OCI-LY7 (cell line): ENCODE data around the gene MYO9A. TPM values are rescaled to one million over a fixed set of nuclear protein-coding genes. Genes with fewer than 3 reads are reported as not detected.
"Not testable (repeated sequence)": the region's sequence is repeated elsewhere in the genome, so short reads cannot be mapped to it uniquely, and the experiment has no call there.

Source experiments
- BruUV-seq: library from RNA; stranded (reverse); fragments of 400-500 nt; replicated peaks from 2 replicates; lab custom pipeline; 2021; lab: Mats Ljungman, UMichigan
- CTCF ChIA-PET: fragments of 300-600 bp; sonication (Branson Sonifier 250); formaldehyde crosslinking; loops from one replicate; lab custom pipeline; 2022; ENCODE audit warnings: antibody characterized with exemption; ENCODE audit not compliant: unreplicated experiment; lab: Charles Lee
- POLR2A ChIA-PET: fragments of 300-600 bp; sonication (Branson Sonifier 250); formaldehyde crosslinking; loops from one replicate; lab custom pipeline; 2022; ENCODE audit warnings: antibody characterized with exemption; lab: Charles Lee
- DNase-seq: peaks from one replicate; pipeline ENCODE4 v3.0.0-alpha.2; 2015; ENCODE audit warnings: low spot score
- H2AFZ ChIP-seq: fragments of 200-600 bp; sonication (generic), shearing (Covaris generic); 2 replicates; pipeline ENCODE4 v1.6.1; 2014; ENCODE audit warnings: mild to moderate bottlenecking, antibody characterized with exemption, low read length, moderate library complexity
- H3K27ac ChIP-seq: fragments of 200-600 bp; sonication (generic); 2 replicates; pipeline ENCODE4 v1.5.1; 2014; ENCODE audit warnings: mixed run types, low read depth, mild to moderate bottlenecking, moderate library complexity, low read length, inconsistent platforms; ENCODE audit not compliant: poor library complexity, severe bottlenecking
- H3K36me3 ChIP-seq: fragments of 200-600 bp; sonication (generic); 2 replicates; pipeline ENCODE4 v1.6.1; 2014; ENCODE audit warnings: mild to moderate bottlenecking, antibody characterized with exemption, low read length, moderate library complexity, mixed read lengths; ENCODE audit not compliant: insufficient read depth
- H3K4me1 ChIP-seq: fragments of 200-600 bp; sonication (generic); 2 replicates; pipeline ENCODE4 v1.5.1; 2014; ENCODE audit warnings: mild to moderate bottlenecking, low read length; ENCODE audit not compliant: insufficient read depth, poor library complexity, severe bottlenecking
- H3K4me2 ChIP-seq: fragments of 200-600 bp; sonication (generic); 2 replicates; pipeline ENCODE4 v1.6.1; 2014; ENCODE audit warnings: mild to moderate bottlenecking, low read length
- H3K4me3 ChIP-seq: fragments of 200-600 bp; sonication (generic); 2 replicates; pipeline ENCODE4 v1.5.1; 2014; ENCODE audit warnings: mild to moderate bottlenecking, low read depth, low read length; ENCODE audit not compliant: poor library complexity, severe bottlenecking
- H3K79me2 ChIP-seq: fragments of 200-600 bp; sonication (generic); 2 replicates; pipeline ENCODE4 v1.6.1; 2016; ENCODE audit warnings: low read depth, mild to moderate bottlenecking, low read length, moderate library complexity, mixed read lengths; ENCODE audit not compliant: insufficient read depth
- H3K9me2 ChIP-seq: fragments of 200-600 bp; sonication (generic); 2 replicates; pipeline ENCODE4 v1.6.1; 2016; ENCODE audit warnings: mild to moderate bottlenecking, low read length, mixed read lengths; ENCODE audit not compliant: insufficient read depth
- H3K9me3 ChIP-seq: fragments of 200-600 bp; sonication (generic); 2 replicates; pipeline ENCODE4 v1.6.1; 2014; ENCODE audit warnings: mild to moderate bottlenecking, mixed run types, low read length, mixed read lengths
- H4K20me1 ChIP-seq: fragments of 200-600 bp; sonication (generic); 2 replicates; pipeline ENCODE4 v1.6.1; 2014; ENCODE audit warnings: mild to moderate bottlenecking, antibody characterized with exemption, low read length, moderate library complexity, mixed read lengths; ENCODE audit not compliant: insufficient read depth
- EZH2phosphoT487 ChIP-seq: fragments of 200-600 bp; sonication (generic); IDR thresholded peaks from 2 replicates; pipeline ENCODE4 v1.6.1; 2018; ENCODE audit warnings: low read depth, borderline replicate concordance, mild to moderate bottlenecking, mixed run types, antibody characterized with exemption, low read length, moderate library complexity, mixed read lengths
- intact Hi-C: fragments of 100-400 bp; cut with micrococcal nuclease; formaldehyde crosslinking; loops from one replicate; pipeline ENCODE4 v1.10.0; 2022; ENCODE audit not compliant: unreplicated experiment
- total RNA-seq, 2 experiments: library from RNA; depleted of rRNA in 1 of 2; stranded (reverse); fragments of >200 nt in 1 of 2; shearing (Covaris generic) in 1 of 2; gene quantifications; 2 replicates each; pipeline ENCODE4 v1.2.3, GENCODE V29; 2014 to 2022
- TF ChIP-seq, protein P1 (sequence below): fragments of 200-600 bp; sonication (generic); conservative IDR thresholded peaks from 2 replicates; pipeline ENCODE4 v1.5.1; 2014; ENCODE audit warnings: mild to moderate bottlenecking, antibody characterized with exemption, low read length, moderate library complexity, mixed read lengths

Gene MYO9A
- total RNA-seq, 2 experiments from 2014 or later: 26.4 to 125 TPM

DNA sequence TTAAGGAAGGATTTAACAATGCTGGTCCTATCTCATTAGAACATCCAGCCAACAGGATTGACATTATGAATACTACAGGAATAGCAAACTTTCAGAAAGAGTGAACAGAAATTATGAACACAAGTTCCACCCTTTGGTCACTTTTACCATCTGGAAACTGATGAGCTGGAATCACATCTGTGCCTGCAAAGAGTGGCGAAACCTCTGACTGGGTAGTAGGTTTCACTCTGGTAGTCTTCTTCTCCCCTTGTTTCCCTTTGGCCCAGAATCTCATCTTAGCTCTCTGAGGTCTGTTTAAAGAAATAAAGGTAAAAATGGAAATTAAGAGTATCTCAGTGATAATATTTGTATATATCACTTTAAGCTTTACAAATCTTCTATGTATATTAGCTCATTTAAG lies 234.5 kb downstream of the MYO9A start:
- Histone ChIP-seq H3K36me3 (peaks cover 40% of the 10 kb centered on the region; the same call in 1 of the 2 replicates), H3K4me3 (no peak overlapping the region), H3K9me3 (no peaks in the 10 kb centered on the region), H4K20me1 (no peaks in the 10 kb centered on the region), H3K79me2 (no peaks in the 10 kb centered on the region), H3K27ac (no peak overlapping the region), H2AFZ (no peak overlapping the region), H3K4me2 (no peak overlapping the region), H3K4me1 (no peaks in the 10 kb centered on the region), H3K9me2 (no peaks in the 10 kb centered on the region)
- intact Hi-C loops: no loop called here
- DNase-seq: no peak
- ChIA-PET POLR2A (interaction anchor here (0.7 to 1.0 kb wide), 2 partner anchors 15 to 38 kb away, joined by 3 read pairs; no protein-coding TSS in a partner anchor), CTCF (no interaction called here)
- BruUV-seq: no TSS peak
- TF ChIP-seq EZH2phosphoT487: no peak
- TF ChIP-seq, protein P1, sequence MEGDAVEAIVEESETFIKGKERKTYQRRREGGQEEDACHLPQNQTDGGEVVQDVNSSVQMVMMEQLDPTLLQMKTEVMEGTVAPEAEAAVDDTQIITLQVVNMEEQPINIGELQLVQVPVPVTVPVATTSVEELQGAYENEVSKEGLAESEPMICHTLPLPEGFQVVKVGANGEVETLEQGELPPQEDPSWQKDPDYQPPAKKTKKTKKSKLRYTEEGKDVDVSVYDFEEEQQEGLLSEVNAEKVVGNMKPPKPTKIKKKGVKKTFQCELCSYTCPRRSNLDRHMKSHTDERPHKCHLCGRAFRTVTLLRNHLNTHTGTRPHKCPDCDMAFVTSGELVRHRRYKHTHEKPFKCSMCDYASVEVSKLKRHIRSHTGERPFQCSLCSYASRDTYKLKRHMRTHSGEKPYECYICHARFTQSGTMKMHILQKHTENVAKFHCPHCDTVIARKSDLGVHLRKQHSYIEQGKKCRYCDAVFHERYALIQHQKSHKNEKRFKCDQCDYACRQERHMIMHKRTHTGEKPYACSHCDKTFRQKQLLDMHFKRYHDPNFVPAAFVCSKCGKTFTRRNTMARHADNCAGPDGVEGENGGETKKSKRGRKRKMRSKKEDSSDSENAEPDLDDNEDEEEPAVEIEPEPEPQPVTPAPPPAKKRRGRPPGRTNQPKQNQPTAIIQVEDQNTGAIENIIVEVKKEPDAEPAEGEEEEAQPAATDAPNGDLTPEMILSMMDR: no peak

DNA sequence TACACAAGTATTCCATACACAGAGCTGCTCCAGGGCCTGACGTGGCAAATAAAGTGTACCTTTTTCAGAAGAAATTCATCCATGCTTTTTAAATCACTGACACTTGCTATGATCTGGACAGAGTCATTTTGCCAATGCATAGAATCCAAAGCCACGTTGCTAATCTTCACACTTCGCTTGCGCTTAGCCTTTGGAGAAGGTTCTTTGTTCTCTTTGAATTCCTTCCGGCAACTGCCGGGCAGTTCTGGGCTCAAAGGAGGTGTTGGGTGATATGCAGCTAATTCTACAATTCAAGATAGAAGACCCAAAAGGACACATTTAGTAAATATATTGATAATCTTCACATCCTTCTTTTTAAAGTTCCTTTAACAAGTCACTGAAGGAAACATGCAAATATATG lies 237.7 kb downstream of the MYO9A start:
- Histone ChIP-seq H3K79me2 (no peaks in the 10 kb centered on the region), H3K9me2 (no peaks in the 10 kb centered on the region), H4K20me1 (no peaks in the 10 kb centered on the region), H3K9me3 (no peaks in the 10 kb centered on the region), H3K4me3 (no peak overlapping the region), H3K4me1 (no peaks in the 10 kb centered on the region), H3K4me2 (no peak overlapping the region), H2AFZ (no peak overlapping the region), H3K36me3 (peaks cover 50% of the 10 kb centered on the region), H3K27ac (no peak overlapping the region)
- intact Hi-C loops: no loop called here
- TF ChIP-seq, protein P1: no peak
- TF ChIP-seq EZH2phosphoT487: no peak
- no peak for DNase-seq
- POLR2A ChIA-PET: interaction anchor here (1.0 to 1.6 kb wide), 3 partner anchors 9 to 59 kb away, joined by 3 to 5 read pairs (median 5); no protein-coding TSS in a partner anchor
- BruUV-seq: no TSS peak
- CTCF ChIA-PET: no interaction called here

DNA sequence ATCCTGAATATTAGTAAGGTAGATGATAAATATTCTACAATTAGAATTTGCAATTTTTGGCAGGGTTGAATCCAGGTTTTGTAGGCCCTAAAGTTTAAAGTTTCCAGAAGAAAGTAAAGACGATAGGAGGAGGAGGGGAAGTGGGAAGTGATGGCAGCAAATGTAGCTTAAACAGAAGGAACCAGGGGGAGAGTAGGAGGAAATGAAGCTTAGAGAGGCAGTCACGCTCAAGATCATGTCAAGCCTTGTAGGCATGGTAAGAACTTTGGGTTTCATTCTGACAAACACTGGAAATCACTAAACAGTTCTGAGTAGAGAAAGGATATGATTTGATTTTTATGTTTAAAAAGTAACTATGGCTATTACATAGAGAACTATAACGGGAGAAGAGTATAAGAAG lies 243.7 kb downstream of the MYO9A start:
- intact Hi-C loops: no loop called here
- Histone ChIP-seq H3K4me3 (no peak overlapping the region), H3K4me1 (no peaks in the 10 kb centered on the region), H3K9me2 (no peaks in the 10 kb centered on the region), H4K20me1 (no peaks in the 10 kb centered on the region), H3K36me3 (peaks cover 42% of the 10 kb centered on the region), H3K4me2 (no peak overlapping the region), H3K79me2 (no peaks in the 10 kb centered on the region), H3K27ac (no peak overlapping the region), H2AFZ (no peak overlapping the region), H3K9me3 (no peaks in the 10 kb centered on the region)
- TF ChIP-seq EZH2phosphoT487: no peak
- TF ChIP-seq, protein P1: no peak
- no TSS peak for BruUV-seq
- ChIA-PET CTCF (no interaction called here), POLR2A (no interaction called here)
- DNase-seq: no peak

DNA sequence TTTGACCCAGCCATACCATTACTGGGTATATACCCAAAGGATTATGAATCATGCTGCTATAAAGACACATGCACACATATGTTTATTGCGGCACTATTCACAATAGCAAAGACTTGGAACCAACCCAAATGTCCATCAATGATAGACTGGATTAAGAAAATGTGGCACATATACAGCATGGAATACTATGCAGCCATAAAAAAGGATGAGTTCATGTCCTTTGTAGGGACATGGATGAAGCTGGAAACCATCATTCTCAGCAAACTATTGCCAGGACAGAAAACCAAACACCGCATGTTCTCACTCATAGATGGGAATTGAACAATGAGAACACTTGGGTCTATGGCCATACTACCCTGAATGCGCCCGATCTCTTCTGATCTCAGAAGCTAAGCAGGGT lies 259.7 kb downstream of the MYO9A start:
- H4K20me1 ChIP-seq, H3K27ac ChIP-seq, H3K9me3 ChIP-seq, H3K4me3 ChIP-seq, CTCF ChIA-PET, H2AFZ ChIP-seq, POLR2A ChIA-PET, H3K79me2 ChIP-seq, intact Hi-C loops, H3K4me1 ChIP-seq, DNase-seq, H3K4me2 ChIP-seq, H3K9me2 ChIP-seq, BruUV-seq: not testable (repeated sequence)
- H3K36me3 ChIP-seq: peaks cover 23% of the 10 kb centered on the region
